HUES48 (cell line): Measurements from ENCODE around the gene CALCR.
A peak's percentile ranks its signal among the peaks of the same experiment; 100 is the strongest.
"Not testable (repeated sequence)": the region's sequence is repeated elsewhere in the genome, so short reads cannot be mapped to it uniquely, and the experiment has no call there.

Experiments
- H3K27ac ChIP-seq: one replicate; pipeline ENCODE4 v1.7.0; 2013; ENCODE audit warnings: low read depth, low read length, inconsistent platforms
- H3K27me3 ChIP-seq: 2 replicates; pipeline ENCODE4 v1.6.1; 2013; ENCODE audit warnings: mild to moderate bottlenecking, low read length; ENCODE audit not compliant: control insufficient read depth, insufficient read depth
- H3K36me3 ChIP-seq: 2 replicates; pipeline ENCODE4 v1.6.1; 2013; ENCODE audit warnings: low read length; ENCODE audit not compliant: control insufficient read depth, insufficient read depth
- H3K4me1 ChIP-seq: 2 replicates; pipeline ENCODE4 v1.6.1; 2013; ENCODE audit warnings: mild to moderate bottlenecking, low read length; ENCODE audit not compliant: control insufficient read depth, insufficient read depth
- H3K4me3 ChIP-seq: 2 replicates; pipeline ENCODE4 v1.5.1; 2013; ENCODE audit warnings: mild to moderate bottlenecking, low read depth, low read length
- H3K9ac ChIP-seq: 2 replicates; pipeline ENCODE4 v1.6.1; 2013; ENCODE audit warnings: mild to moderate bottlenecking, low read depth, low read length, moderate library complexity
- H3K9me3 ChIP-seq: 2 replicates; pipeline ENCODE4 v1.6.1; 2013; ENCODE audit warnings: low read length; ENCODE audit not compliant: control insufficient read depth, insufficient read depth

The CALCR gene

DNA sequence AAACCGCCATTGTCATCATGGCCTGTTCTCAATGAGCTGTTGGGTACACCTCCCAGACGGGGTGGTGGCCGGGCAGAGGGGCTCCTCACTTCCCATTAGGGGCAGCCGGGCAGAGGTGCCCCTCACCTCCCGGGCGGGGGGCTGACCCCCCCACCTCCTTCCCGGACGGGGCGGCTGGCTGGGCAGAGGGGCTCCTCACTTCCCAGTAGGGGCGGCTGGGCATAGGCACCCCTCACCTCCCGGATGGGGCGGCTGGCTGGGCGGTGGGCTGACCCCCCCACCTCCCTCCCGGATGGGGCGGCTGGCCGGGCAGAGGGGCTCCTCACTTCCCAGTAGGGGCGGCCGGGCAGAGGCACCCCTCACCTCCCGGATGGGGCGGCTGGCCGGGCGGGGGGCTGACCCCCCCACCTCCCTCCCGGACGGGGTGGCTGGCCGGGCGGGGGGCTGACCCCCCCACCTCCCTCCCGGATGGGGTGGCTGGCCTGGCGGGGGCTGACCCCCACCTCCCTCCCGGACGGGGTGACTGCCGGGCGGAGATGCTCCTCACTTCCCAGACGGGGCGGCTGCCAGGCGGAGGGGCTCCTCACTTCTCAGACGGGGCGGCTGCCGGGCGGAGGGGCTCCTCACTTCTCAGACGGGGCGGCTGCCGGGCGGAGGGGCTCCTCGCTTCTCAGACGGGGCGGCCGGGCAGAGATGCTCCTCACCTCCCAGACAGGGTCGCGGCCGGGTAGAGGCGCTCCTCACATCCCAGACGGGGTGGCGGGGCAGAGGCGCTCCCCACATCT, 11.4 kb upstream of the CALCR start:
- not testable (repeated sequence) for H3K9me3 ChIP-seq, H3K27ac ChIP-seq, H3K4me1 ChIP-seq, H3K4me3 ChIP-seq, H3K36me3 ChIP-seq, H3K9ac ChIP-seq, H3K27me3 ChIP-seq

DNA sequence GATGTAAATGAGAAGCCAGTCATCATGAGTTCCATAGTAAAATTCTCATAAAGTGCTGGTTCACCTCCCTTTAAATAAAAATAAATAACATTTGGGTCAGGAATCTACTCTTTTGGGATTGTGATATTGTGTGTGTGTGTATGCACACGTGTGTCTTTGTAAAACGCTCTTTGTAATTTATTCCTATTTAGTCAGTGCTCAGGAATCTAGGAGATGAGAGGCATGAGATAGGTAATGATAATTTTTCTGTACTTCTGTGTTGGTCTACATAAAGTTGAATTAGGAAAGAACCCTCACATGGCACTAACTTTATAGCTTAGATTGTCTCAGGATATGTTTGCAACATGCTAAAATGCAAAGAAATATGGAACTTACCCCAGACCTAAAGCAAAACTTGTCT, 4.9 kb upstream of the CALCR start:
- Histone ChIP-seq H3K27me3 (peaks cover 37% of the 10 kb centered on the region), H3K9ac (no peak overlapping the region), H3K27ac (no peak overlapping the region), H3K9me3 (no peaks in the 10 kb centered on the region), H3K4me1 (no peaks in the 10 kb centered on the region), H3K36me3 (no peaks in the 10 kb centered on the region), H3K4me3 (no peak overlapping the region)

- Histone ChIP-seq H3K36me3 (no peaks in the 10 kb centered on the region), H3K27me3 (peaks cover 43% of the 10 kb centered on the region), H3K9ac (no peak overlapping the region), H3K9me3 (no peaks in the 10 kb centered on the region), H3K4me3 (no peak overlapping the region), H3K27ac (no peak overlapping the region), H3K4me1 (0 out of 2 replicates have a peak, but pooled peaks cover 4% of the 10 kb centered on the region)
Measured at GRCh38 chr7:93578762-93579161, 4.2 kb upstream of the CALCR start.

GRCh38 chr7:93575555-93576399, 1.3 kb upstream of the CALCR start:
- Histone ChIP-seq H3K36me3 (no peaks in the 10 kb centered on the region), H3K9ac (no peak overlapping the region), H3K27me3 (peaks cover 65% of the 10 kb centered on the region), H3K4me3 (peak overlapping the region; percentile 77), H3K9me3 (no peaks in the 10 kb centered on the region), H3K27ac (no peak overlapping the region), H3K4me1 (0 out of 2 replicates have a peak, but pooled peaks cover 4% of the 10 kb centered on the region)

DNA sequence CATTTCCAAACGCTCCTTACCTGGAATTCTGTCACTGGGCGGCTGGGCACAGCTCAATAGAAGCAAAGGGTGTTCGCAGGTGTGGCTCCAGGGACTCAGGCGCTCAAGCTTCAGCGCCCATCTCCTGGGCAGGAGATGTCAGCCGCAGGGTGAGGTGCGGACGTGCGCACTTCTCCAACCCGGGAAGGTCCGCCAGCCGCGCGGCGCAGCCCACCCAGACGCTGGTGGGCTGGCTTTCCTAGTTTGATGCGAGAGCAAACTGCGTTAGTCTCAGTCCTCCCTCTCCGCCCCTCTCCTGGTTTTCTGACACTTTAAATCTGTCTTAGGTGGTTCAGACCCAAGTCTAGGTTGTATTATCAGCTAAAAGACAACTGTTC, 267 bp downstream of the CALCR start:
- Histone ChIP-seq H3K27ac (no peak overlapping the region), H3K4me3 (peak overlapping the region; percentile 77), H3K9ac (no peak overlapping the region), H3K9me3 (no peaks in the 10 kb centered on the region), H3K27me3 (peaks cover 65% of the 10 kb centered on the region), H3K4me1 (peaks cover 6% of the 10 kb centered on the region; the same call in 1 of the 2 replicates), H3K36me3 (no peaks in the 10 kb centered on the region)

DNA sequence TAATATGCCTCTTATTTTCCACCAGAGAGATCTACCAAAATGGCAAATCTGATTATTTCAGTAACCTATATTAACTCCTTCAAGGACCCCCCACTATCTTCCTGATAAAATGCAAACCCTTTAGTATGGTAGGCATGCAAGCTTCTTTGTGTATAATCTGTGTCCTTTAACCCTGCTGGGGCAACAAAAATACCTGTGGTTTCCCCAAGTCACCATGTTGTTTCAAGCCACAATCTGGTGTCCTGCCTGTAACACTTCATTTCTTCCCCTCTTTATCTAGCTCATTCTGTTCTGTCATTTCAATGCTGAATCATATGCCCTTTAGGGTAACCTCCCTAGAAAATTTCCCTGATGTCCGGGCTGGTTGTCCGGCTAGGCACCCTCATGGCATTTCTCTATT, 5.3 kb downstream of the CALCR start:
- Histone ChIP-seq H3K9me3 (no peaks in the 10 kb centered on the region), H3K27me3 (peaks cover 26% of the 10 kb centered on the region), H3K9ac (no peak overlapping the region), H3K4me1 (peaks cover 11% of the 10 kb centered on the region; the same call in 1 of the 2 replicates), H3K27ac (no peak overlapping the region), H3K4me3 (no peak overlapping the region), H3K36me3 (no peaks in the 10 kb centered on the region)

- no peak overlapping the region for H3K4me3 ChIP-seq
- H3K4me1 ChIP-seq, result peaks cover 6% of the 10 kb centered on the region; the same call in 1 of the 2 replicates
- no peak overlapping the region for H3K27ac ChIP-seq
- no peaks in the 10 kb centered on the region for H3K36me3 ChIP-seq
- no peaks in the 10 kb centered on the region for H3K9me3 ChIP-seq
- no peak overlapping the region for H3K9ac ChIP-seq
- peaks cover 3% of the 10 kb centered on the region for H3K27me3 ChIP-seq
Measured at GRCh38 chr7:93566876-93567275, 7.6 kb downstream of the CALCR start.

- no peak overlapping the region for H3K4me3 ChIP-seq
- H3K9me3 ChIP-seq, result no peaks in the 10 kb centered on the region
- H3K27me3 ChIP-seq, result no peaks in the 10 kb centered on the region
- H3K4me1 ChIP-seq, result peaks cover 6% of the 10 kb centered on the region
- no peak overlapping the region for H3K9ac ChIP-seq
- H3K36me3 ChIP-seq, result no peaks in the 10 kb centered on the region
- no peak overlapping the region for H3K27ac ChIP-seq
Measured at GRCh38 chr7:93563584-93563983, 10.9 kb downstream of the CALCR start.

GRCh38 chr7:93562936-93563335, 11.6 kb downstream of the CALCR start:
- H3K4me1 ChIP-seq, result peaks cover 11% of the 10 kb centered on the region
- H3K36me3 ChIP-seq, result no peaks in the 10 kb centered on the region
- H3K9me3 ChIP-seq, result no peaks in the 10 kb centered on the region
- H3K27ac ChIP-seq, result no peak overlapping the region
- no peak overlapping the region for H3K9ac ChIP-seq
- no peak overlapping the region for H3K4me3 ChIP-seq
- no peaks in the 10 kb centered on the region for H3K27me3 ChIP-seq

GRCh38 chr7:93562106-93562505, 12.4 kb downstream of the CALCR start:
- H3K4me3 ChIP-seq, result no peak overlapping the region
- H3K36me3 ChIP-seq, result no peaks in the 10 kb centered on the region
- H3K27ac ChIP-seq, result no peak overlapping the region
- no peaks in the 10 kb centered on the region for H3K27me3 ChIP-seq
- H3K9me3 ChIP-seq, result no peaks in the 10 kb centered on the region
- H3K4me1 ChIP-seq, result peaks cover 11% of the 10 kb centered on the region
- no peak overlapping the region for H3K9ac ChIP-seq
